ACHN (cell line): ENCODE data around the gene VSIG10.
"Not testable (repeated sequence)": the region's sequence is repeated elsewhere in the genome, so short reads cannot be mapped to it uniquely, and the experiment has no call there.

ENCODE experiments used
- DNase-seq: peaks from one replicate; pipeline ENCODE4 v3.0.0-alpha.2; 2015
- in situ Hi-C: cut with HindIII; loops from 2 replicates; pipeline ENCODE4 v1.10.0; 2017; ENCODE audit warnings: low sequenced_read_pairs, low pct_ligation_motif_present, low pct_unique_long_range_greater_than_20kb

Gene VSIG10, protein sequence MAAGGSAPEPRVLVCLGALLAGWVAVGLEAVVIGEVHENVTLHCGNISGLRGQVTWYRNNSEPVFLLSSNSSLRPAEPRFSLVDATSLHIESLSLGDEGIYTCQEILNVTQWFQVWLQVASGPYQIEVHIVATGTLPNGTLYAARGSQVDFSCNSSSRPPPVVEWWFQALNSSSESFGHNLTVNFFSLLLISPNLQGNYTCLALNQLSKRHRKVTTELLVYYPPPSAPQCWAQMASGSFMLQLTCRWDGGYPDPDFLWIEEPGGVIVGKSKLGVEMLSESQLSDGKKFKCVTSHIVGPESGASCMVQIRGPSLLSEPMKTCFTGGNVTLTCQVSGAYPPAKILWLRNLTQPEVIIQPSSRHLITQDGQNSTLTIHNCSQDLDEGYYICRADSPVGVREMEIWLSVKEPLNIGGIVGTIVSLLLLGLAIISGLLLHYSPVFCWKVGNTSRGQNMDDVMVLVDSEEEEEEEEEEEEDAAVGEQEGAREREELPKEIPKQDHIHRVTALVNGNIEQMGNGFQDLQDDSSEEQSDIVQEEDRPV

DNA sequence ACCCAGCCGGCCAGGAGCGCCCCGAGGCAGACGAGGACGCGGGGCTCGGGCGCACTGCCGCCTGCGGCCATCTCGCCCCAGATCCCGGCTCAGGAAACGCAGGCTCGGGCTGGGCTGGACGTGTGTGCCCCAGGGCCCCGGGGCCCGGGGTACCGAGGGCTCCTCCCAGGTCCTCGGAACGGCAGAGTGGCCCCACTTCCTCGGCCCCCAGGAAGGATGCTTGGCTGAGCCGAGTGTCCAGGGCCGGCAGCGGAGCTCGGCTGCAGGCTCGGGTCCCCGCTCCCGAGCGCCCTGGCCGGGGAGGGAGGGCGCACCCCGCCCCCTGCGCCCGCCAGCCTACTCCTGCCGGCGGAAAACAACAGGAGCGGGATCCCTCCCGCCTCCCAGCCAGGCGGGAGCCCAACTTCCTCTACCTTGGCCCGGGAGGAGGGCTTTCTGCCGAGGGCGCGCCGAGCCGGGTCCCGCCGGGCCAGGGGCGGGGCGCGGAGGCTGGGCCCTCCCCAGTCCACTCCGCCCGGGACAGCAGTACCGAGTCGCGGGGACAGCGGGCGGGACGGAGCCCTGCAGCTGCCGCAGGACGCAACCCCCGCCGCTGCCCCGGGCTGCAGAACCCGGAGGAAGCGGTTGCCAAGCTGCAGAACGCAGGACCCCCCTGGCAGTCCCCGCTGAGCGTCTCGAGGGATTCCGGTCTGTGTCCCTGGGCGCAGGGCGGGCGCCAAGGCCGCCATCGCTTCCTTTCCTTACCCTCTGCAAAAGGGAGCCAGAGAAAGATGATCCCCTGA, at the start of gene VSIG10:
Gene VSIG10, minus strand, starts transcription at position 411 of the 782 bp plus-strand sequence. Its CDS starts 340 bp downstream, at position 71.
- DNase-seq = peak; percentile 92
- in situ Hi-C loops = no loop called here

GRCh38 chr12:118151755-118152154, 47.9 kb upstream of the VSIG10 start:
- in situ Hi-C loops = no loop called here
- no peak for DNase-seq

- in situ Hi-C loops = no loop called here
- DNase-seq = no peak
These were observed 46.8 kb upstream of the VSIG10 start for GRCh38 chr12:118150625-118151024.

- in situ Hi-C loops = no loop called here
- no peak for DNase-seq
These were observed 44.5 kb upstream of the VSIG10 start for GRCh38 chr12:118148287-118148686.

DNA sequence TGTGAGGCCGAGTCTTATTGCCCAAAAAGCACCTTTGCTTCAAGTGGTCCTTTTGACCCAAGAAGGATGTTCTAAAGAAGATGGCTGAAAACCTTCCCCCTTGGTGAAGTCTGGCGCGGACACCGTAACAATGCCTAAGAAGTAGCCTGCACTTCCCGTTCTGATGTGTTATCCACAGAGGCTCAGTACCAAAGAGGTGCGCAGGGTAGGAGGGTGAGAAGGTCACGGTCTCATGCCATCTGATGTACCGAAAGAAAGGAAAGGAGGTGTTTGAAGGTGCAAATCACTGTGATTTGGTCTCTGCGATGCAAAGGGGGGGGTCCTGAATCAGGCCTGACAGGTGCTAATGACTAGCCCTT, 42.0 kb upstream of the VSIG10 start:
- no peak for DNase-seq
- in situ Hi-C loops = no loop called here

DNA sequence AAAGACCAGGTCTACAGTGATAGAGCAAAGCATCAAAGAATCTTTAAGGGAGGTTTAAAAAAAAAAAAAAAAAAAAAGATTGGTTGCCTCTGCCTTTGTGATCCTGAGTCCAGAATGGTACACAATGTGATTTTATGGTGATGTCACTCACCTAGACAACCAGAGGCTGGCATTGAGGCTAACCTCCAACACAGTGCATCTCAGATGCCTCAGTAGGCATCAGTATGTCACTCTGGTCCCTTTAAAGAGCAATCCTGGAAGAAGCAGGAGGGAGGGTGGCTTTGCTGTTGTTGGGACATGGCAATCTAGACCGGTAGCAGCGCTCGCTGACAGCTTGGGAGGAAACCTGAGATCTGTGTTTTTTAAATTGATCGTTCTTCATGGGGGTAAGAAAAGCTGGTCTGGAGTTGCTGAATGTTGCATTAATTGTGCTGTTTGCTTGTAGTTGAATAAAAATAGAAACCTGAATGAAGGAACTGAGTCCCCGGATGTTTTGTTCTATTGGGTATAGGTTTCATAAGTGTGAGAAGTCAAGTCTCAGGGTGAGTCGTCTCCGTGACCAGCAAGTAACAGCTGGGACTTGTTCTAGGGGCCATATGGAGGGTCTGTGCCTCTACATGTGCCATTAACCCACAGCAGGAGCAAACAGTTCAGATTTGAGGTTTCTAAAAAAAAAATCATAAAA, 41.4 kb upstream of the VSIG10 start:
- in situ Hi-C loops = no loop called here
- DNase-seq = no peak

- in situ Hi-C loops = no loop called here
- no peak for DNase-seq
These were observed 40.7 kb upstream of the VSIG10 start for GRCh38 chr12:118144499-118144898.

GRCh38 chr12:118140825-118141224, 37.0 kb upstream of the VSIG10 start:
- DNase-seq = no peak
- in situ Hi-C loops = no loop called here

DNA sequence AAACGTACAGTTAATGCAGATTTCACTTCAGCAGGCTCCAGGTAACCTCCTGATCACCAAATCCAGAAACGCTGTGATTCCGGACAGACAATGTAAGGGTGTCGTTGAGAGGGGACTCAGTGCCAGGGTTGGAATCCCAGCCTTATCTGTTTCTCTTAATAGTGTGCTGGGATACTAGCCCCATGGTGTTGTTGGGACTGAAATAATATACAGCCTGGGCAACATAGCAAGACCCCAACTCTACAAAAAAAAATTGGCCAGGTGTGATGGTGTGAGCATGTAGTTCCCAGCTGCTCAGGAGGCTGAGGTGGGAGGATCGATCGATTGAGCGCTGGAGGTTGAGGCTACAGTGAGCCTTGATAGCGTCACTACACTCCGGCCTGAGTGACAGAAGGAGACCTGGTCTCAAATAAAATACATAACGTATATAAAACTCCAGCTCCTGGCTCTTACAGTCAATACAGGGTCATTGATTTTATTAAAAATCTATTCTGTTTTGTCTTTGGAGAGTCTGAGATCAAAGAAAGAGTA, 33.4 kb upstream of the VSIG10 start:
- in situ Hi-C loops = no loop called here

GRCh38 chr12:118136559-118137003, 32.8 kb upstream of the VSIG10 start:
- in situ Hi-C loops = no loop called here

More for the DNA sequence above, 33.4 kb upstream of the VSIG10 start:
- DNase-seq = no peak

GRCh38 chr12:118135788-118136558, 32.2 kb upstream of the VSIG10 start, which contains the start of gene PEBP1:
Gene PEBP1, plus strand, starts transcription at chr12:118136124. Its CDS starts 86 bp downstream, at chr12:118136210.
- in situ Hi-C loops = no loop called here

More at GRCh38 chr12:118136559-118137003, 32.8 kb upstream of the VSIG10 start:
- DNase-seq = peak; percentile 48

DNA sequence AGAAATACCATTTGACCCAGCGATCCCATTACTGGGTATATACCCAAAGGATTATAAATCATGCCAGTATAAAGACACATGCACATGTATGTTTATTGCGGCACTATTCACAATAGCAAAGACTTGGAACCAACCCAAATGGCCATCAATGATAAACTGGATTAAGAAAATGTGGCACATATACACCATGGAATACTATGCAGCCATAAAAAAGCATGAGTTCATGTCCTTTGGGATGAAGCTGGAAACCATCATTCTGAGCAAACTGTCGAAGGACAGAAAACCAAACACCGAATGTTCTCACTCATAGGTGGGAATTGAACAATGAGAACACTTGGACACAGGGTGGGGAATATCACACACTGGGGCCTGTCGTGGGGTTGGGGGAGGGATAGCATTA, 25.6 kb upstream of the VSIG10 start:
- in situ Hi-C loops, DNase-seq: not testable (repeated sequence)

More at GRCh38 chr12:118135788-118136558, 32.2 kb upstream of the VSIG10 start, which contains the start of gene PEBP1:
- DNase-seq = peak; percentile 97

- in situ Hi-C loops = no loop called here
- DNase-seq = no peak
These were observed 24.1 kb upstream of the VSIG10 start for GRCh38 chr12:118127867-118128266.

GRCh38 chr12:118126119-118126757, 22.4 kb upstream of the VSIG10 start:
- DNase-seq = no peak

DNA sequence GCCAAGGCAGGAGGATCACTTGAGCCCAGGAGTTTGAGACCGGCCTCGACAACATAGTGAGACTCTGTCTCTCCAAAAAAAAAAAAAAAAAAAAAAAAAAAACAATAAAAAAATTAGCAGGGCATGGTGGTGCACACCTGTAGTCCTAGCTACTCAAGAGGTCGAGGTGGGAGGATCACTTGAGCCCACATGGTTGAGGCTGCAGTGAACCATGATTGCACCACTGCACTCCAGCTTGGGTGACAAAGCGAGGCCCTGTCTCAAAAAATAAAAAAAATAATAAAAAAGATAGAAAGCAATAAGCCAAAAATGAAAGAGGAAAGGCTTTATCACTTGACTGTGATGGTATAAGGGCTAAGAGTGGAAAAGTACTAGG, 21.9 kb upstream of the VSIG10 start:
- in situ Hi-C loops = no loop called here
- DNase-seq = no peak

More at GRCh38 chr12:118126119-118126757, 22.4 kb upstream of the VSIG10 start:
- in situ Hi-C loops = no loop called here

- no peak for DNase-seq
- in situ Hi-C loops = no loop called here
These were observed 20.6 kb upstream of the VSIG10 start for GRCh38 chr12:118124333-118124874.

GRCh38 chr12:118122264-118122663, 18.5 kb upstream of the VSIG10 start:
- in situ Hi-C loops = no loop called here
- DNase-seq = no peak
